Peyer's patch (tissue), 4 donors: ENCODE measurements around the gene EPB41L5. TPM values are rescaled to one million over a fixed set of nuclear protein-coding genes. Genes with fewer than 3 reads are reported as not detected.

Experiments used
- DNase-seq, 3 donors: peaks; one replicate each; pipeline ENCODE4 v3.0.0-alpha.2; 2017 to 2019
- H3K27ac ChIP-seq, 4 donors: fragments of 200-600 bp; sonication (generic); one replicate each; pipeline ENCODE4 v1.5.1; 2016 to 2019
- H3K27me3 ChIP-seq, 2 donors: fragments of 200-600 bp; sonication (generic); one replicate each; pipeline ENCODE4 v1.5.1; 2019
- H3K36me3 ChIP-seq, 3 donors: fragments of 200-600 bp; sonication (generic); one replicate each; pipeline ENCODE4 v1.5.1; 2016 to 2019
- H3K4me1 ChIP-seq, 4 donors: fragments of 200-600 bp; sonication (generic); one replicate each; pipeline ENCODE4 v1.5.1; 2016 to 2019
- H3K4me3 ChIP-seq, 4 donors: fragments of 200-600 bp; sonication (generic); 1 replicate in 3 of 4; 2 replicates in 1 of 4; pipeline ENCODE4 v1.5.1; 2016 to 2019; ENCODE audit warnings: mild to moderate bottlenecking in 1 of 4
- H3K9me3 ChIP-seq, 4 donors: fragments of 200-600 bp; sonication (generic); one replicate each; pipeline ENCODE4 v1.5.1; 2016 to 2019; ENCODE audit warnings: mild to moderate bottlenecking in 1 of 4
- POLR2A ChIP-seq, 2 donors: fragments of 450-650 bp; IDR thresholded peaks; one replicate each; pipeline ENCODE4 v1.5.1; 2017; ENCODE audit warnings: antibody characterized with exemption in 2 of 2, mild to moderate bottlenecking in 2 of 2, moderate library complexity in 2 of 2
- total RNA-seq, 4 donors: library from RNA; depleted of rRNA; stranded (reverse); fragments of >200 nt; gene quantifications; one replicate each; pipeline ENCODE4 v1.1.0, GENCODE V29; 2016
- TF ChIP-seq, protein P1 (sequence below), 6 experiments: fragments of 450-650 bp in 4 of 6; fragments of 200-600 bp in 2 of 6; sonication (generic) in 1 of 6; IDR thresholded peaks; one replicate each; pipeline ENCODE4 v1.5.1; 2017 to 2019; ENCODE audit warnings: antibody characterized with exemption in 6 of 6, mild to moderate bottlenecking in 3 of 6, moderate library complexity in 1 of 6

EPB41L5 gene
- total RNA-seq, 4 donors from 2014 or later = 21.5 to 52.9 (median 41.4) TPM

DNA sequence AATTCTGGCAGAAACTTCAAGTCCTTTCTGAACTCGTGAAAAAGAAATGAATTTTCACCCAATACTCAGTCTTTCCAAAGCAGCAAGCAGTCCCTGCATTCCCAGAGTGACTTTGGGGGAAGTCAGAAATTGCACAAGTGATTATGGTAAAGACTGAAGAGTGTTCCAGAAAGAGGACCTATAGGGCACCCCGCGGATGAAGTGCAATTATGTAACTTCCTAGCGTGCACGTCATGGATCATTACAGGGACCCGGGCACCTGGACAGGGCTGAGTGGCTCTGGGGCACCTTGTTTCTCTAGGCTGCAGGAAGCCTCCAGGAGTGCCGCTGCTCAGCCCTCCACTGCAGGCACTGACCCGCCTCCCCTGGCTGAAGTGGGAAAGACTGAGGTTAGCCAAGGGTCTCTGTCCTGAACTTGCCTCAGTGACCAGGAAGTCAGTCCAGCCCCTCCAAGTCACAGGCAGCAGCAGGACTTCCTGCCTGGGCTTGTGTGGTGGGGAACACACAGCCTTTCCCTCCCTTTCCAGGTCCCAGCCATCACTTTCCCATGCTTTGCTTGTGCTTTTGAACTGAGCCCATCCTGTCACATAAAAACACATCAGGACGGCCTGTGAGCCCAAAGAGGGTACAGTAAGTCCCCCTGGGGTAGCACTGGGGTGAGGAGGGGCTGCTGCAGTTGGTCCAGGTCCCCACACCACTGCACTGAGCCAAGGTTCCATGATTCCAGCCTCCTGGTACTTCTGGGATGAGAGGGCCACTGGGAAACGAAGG lies 190.6 kb downstream of the EPB41L5 start:
- Histone ChIP-seq H3K36me3 (no peaks in the 10 kb centered on the region), H3K27me3 (no peaks in the 10 kb centered on the region), H3K9me3 (no peaks in the 10 kb centered on the region), H3K27ac (no peak overlapping the region), H3K4me3 (no peak overlapping the region), H3K4me1 (no peaks in the 10 kb centered on the region)
- TF ChIP-seq POLR2A (IDR thresholded peaks at IDR 0.05) = no peak
- no peak for DNase-seq

DNA sequence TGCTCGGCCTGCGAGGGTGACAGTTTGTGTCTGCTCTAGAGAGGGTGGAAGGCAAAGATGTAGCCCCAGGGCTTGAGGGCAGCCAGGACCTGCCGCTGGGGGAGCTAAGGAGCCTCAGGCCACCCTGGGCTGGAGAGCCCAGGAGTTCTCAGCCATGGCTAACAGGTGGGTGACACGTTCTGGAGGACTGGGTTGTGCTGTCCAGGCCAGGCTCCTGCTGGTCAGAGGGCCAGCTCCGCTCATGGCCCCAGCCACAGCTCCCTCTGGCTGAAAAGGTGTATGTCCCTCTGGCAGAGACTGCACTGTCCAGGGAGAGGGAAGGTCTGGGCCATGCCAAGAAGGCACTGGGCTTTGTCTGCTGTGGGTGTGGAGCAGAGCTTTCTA lies 191.1 kb downstream of the EPB41L5 start:
- H3K27me3 ChIP-seq = no peaks in the 10 kb centered on the region
- H3K36me3 ChIP-seq = no peaks in the 10 kb centered on the region
- H3K4me3 ChIP-seq = no peak overlapping the region
- no peaks in the 10 kb centered on the region for H3K9me3 ChIP-seq
- H3K4me1 ChIP-seq = no peaks in the 10 kb centered on the region
- no peak for TF ChIP-seq POLR2A (IDR thresholded peaks at IDR 0.05)
- TF ChIP-seq, protein P1, sequence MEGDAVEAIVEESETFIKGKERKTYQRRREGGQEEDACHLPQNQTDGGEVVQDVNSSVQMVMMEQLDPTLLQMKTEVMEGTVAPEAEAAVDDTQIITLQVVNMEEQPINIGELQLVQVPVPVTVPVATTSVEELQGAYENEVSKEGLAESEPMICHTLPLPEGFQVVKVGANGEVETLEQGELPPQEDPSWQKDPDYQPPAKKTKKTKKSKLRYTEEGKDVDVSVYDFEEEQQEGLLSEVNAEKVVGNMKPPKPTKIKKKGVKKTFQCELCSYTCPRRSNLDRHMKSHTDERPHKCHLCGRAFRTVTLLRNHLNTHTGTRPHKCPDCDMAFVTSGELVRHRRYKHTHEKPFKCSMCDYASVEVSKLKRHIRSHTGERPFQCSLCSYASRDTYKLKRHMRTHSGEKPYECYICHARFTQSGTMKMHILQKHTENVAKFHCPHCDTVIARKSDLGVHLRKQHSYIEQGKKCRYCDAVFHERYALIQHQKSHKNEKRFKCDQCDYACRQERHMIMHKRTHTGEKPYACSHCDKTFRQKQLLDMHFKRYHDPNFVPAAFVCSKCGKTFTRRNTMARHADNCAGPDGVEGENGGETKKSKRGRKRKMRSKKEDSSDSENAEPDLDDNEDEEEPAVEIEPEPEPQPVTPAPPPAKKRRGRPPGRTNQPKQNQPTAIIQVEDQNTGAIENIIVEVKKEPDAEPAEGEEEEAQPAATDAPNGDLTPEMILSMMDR (IDR thresholded peaks at IDR 0.05) = no peak
- no peak for DNase-seq
- no peak overlapping the region for H3K27ac ChIP-seq

DNA sequence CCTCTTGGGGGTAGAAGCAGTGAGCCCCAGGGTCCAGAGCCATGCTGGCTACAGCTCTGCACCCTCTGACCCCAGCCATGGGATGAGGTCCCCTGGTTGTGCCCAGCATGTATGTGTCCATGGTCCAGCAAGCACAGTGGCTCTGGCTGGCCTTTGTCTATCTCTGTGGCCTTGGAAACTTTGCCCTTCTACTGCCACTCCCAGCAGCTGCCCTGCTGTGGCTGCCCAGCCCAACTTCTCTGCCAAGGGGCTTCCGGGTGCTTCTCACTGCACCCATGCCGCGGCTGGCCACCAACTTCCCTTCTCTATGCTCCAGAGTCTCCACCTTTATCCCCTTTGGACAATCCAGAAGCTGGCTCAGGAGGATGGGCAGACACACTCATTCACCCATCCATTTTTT lies 191.5 kb downstream of the EPB41L5 start:
- TF ChIP-seq, protein P1 (IDR thresholded peaks at IDR 0.05) = no peak
- no peak for TF ChIP-seq POLR2A (IDR thresholded peaks at IDR 0.05)
- DNase-seq = no peak
- H3K36me3 ChIP-seq = no peaks in the 10 kb centered on the region
- no peaks in the 10 kb centered on the region for H3K4me1 ChIP-seq
- no peaks in the 10 kb centered on the region for H3K9me3 ChIP-seq
- H3K27me3 ChIP-seq = no peaks in the 10 kb centered on the region
- no peak overlapping the region for H3K27ac ChIP-seq
- no peak overlapping the region for H3K4me3 ChIP-seq

DNA sequence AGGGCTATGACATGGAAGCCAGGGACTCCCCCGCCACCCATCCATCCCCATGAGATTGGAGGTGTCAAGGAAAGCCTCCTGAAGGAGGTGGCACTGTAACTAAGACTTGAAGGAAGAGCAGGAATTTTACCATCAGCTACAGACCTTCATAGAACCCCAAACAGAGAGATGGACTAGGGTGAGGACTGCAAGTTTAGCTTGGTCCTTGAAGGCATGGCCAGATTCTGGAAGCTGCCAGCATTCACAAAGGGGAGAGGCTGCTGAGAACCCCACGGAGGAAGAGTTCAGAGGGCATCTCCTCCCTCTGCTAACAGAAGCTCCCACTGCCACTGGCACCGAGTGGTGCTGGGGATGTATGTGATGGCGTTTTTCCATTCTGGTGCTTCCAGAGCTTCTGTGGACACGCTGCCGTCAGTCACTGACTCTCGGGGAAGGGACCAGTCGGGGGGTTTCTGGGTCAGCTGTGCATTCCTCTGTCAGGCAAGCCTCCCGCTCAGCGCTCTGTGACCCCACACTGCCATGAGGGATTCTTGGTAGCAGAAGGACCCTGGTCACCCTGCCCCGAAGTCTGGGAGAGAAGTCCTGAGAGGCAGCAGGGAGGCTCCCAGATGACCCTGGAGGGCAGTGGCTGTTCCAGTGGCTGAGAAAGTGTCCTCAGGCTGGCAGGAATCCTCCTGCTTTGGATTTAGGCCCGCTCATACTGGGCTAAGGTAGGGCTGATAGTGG lies 192.2 kb downstream of the EPB41L5 start:
- TF ChIP-seq, protein P1 (IDR thresholded peaks at IDR 0.05) = no peak
- no peak for TF ChIP-seq POLR2A (IDR thresholded peaks at IDR 0.05)
- Histone ChIP-seq H3K4me1 (no peaks in the 10 kb centered on the region), H3K4me3 (no peak overlapping the region), H3K27ac (peak overlapping the region in 1 of 4 donors; percentile 45), H3K9me3 (no peaks in the 10 kb centered on the region), H3K27me3 (no peaks in the 10 kb centered on the region), H3K36me3 (no peaks in the 10 kb centered on the region)
- no peak for DNase-seq

DNA sequence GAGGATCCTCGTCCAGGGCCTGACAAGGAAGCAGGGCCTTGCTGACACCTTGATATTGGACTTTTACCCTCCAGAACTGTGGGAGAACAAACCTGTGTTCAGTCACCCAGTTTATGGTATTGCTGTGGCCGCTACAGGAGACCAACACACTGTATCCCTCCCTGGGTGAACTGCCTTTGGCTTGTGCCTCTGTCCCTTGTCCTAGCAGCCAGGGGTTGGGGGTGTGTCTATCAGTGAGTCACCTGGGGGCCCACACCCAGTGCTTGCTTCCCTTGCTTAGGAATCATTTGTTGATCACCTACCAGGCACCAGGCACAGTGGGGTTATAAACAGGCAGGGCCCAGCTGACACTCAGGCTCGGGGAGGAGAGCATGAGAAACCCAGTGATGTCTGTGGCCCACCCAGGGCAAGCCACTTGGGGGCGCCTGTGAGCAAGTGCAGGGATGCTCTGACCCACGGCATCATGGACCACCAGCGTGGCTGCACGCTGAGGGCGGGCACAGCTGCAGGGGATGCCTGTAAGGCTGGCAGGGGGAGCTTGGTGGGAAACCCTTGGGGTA lies 193.2 kb downstream of the EPB41L5 start:
- TF ChIP-seq, protein P1 (IDR thresholded peaks at IDR 0.05) = peak in 4 of 6 experiments; percentile 39 to 55 (median 46)
- TF ChIP-seq POLR2A (IDR thresholded peaks at IDR 0.05) = peak in 1 of 2 donors; percentile 27
- no peaks in the 10 kb centered on the region for H3K9me3 ChIP-seq
- H3K27ac ChIP-seq = peak overlapping the region in 1 of 4 donors; percentile 45
- H3K4me1 ChIP-seq = no peaks in the 10 kb centered on the region
- no peaks in the 10 kb centered on the region for H3K36me3 ChIP-seq
- H3K4me3 ChIP-seq = no peak overlapping the region
- peak in 2 of 3 donors; percentile 73 to 83 for DNase-seq
- H3K27me3 ChIP-seq = no peaks in the 10 kb centered on the region
